ENCODE results near the gene MAPK11.

- TF ChIP-seq CTCF (IDR thresholded peaks at IDR 0.05) = no peak
- TF ChIP-seq POLR2AphosphoS5 (IDR thresholded peaks at IDR 0.05) = peak in 1 of 3 donors; percentile 5
These were observed 15.5 kb upstream of the MAPK11 start for GRCh38 chr22:50285568-50286229.
